OCI-LY7 (cell line): ENCODE data around the gene DPP10.

Experiments used
- CTCF ChIP-seq: fragments of 200-600 bp; sonication (generic); conservative IDR thresholded peaks from 2 replicates; pipeline ENCODE4 v1.5.1; 2014; ENCODE audit warnings: mild to moderate bottlenecking, antibody characterized with exemption, low read length, moderate library complexity, mixed read lengths
- EZH2phosphoT487 ChIP-seq: fragments of 200-600 bp; sonication (generic); IDR thresholded peaks from 2 replicates; pipeline ENCODE4 v1.6.1; 2018; ENCODE audit warnings: low read depth, borderline replicate concordance, mild to moderate bottlenecking, mixed run types, antibody characterized with exemption, low read length, moderate library complexity, mixed read lengths

- 0 out of 2 replicates have a peak, but pooled peaks have one; percentile 27 for TF ChIP-seq CTCF
- no peak for TF ChIP-seq EZH2phosphoT487
Measured at GRCh38 chr2:115739574-115739973, 1297.1 kb downstream of the DPP10 start.
